Tibial nerve (tissue), 3 donors: ENCODE results near the gene AIF1.

Experiments
- POLR2A ChIP-seq, 2 donors: fragments of 450-650 bp; IDR thresholded peaks; one replicate each; pipeline ENCODE4 v1.6.1; 2017; ENCODE audit warnings: antibody characterized with exemption in 2 of 2, mild to moderate bottlenecking in 2 of 2, moderate library complexity in 2 of 2
- TF ChIP-seq, protein P1 (sequence below), 5 experiments: fragments of 200-600 bp in 3 of 5; fragments of 450-650 bp in 2 of 5; sonication (generic) in 3 of 5; IDR thresholded peaks; one replicate each; pipeline ENCODE4 v1.5.1; 2016 to 2019; ENCODE audit warnings: antibody characterized with exemption in 5 of 5, mild to moderate bottlenecking in 3 of 5, moderate library complexity in 2 of 5

GRCh38 chr6:31631209-31631608 lies 16.2 kb downstream of the AIF1 start:
- TF ChIP-seq, protein P1, sequence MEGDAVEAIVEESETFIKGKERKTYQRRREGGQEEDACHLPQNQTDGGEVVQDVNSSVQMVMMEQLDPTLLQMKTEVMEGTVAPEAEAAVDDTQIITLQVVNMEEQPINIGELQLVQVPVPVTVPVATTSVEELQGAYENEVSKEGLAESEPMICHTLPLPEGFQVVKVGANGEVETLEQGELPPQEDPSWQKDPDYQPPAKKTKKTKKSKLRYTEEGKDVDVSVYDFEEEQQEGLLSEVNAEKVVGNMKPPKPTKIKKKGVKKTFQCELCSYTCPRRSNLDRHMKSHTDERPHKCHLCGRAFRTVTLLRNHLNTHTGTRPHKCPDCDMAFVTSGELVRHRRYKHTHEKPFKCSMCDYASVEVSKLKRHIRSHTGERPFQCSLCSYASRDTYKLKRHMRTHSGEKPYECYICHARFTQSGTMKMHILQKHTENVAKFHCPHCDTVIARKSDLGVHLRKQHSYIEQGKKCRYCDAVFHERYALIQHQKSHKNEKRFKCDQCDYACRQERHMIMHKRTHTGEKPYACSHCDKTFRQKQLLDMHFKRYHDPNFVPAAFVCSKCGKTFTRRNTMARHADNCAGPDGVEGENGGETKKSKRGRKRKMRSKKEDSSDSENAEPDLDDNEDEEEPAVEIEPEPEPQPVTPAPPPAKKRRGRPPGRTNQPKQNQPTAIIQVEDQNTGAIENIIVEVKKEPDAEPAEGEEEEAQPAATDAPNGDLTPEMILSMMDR (IDR thresholded peaks at IDR 0.05): no peak
- TF ChIP-seq POLR2A (IDR thresholded peaks at IDR 0.05): no peak
